GM23338 (cell line): ENCODE measurements around the gene DIAPH3.

Experiments used
- CTCF ChIP-seq, 2 experiments: fragments of 200-600 bp in 1 of 2; sonication (generic) in 1 of 2; conservative IDR thresholded peaks; 2 replicates each; pipeline versions ENCODE4 v1.5.1 to v1.6.1; 2016 to 2017; ENCODE audit warnings: antibody characterized with exemption in 2 of 2, low read depth in 2 of 2, mild to moderate bottlenecking in 2 of 2, moderate library complexity in 1 of 2
- EZH2 ChIP-seq: fragments of 200-600 bp; sonication (generic); IDR thresholded peaks from one replicate; pipeline ENCODE4 v1.8.0; 2017; ENCODE audit warnings: antibody characterized with exemption, mild to moderate bottlenecking, low read depth; ENCODE audit not compliant: unreplicated experiment
- TF ChIP-seq, protein P1 (sequence below): IDR thresholded peaks from one replicate; pipeline ENCODE4 v1.6.1; 2018; ENCODE audit warnings: antibody characterized with exemption; ENCODE audit not compliant: unreplicated experiment

DNA sequence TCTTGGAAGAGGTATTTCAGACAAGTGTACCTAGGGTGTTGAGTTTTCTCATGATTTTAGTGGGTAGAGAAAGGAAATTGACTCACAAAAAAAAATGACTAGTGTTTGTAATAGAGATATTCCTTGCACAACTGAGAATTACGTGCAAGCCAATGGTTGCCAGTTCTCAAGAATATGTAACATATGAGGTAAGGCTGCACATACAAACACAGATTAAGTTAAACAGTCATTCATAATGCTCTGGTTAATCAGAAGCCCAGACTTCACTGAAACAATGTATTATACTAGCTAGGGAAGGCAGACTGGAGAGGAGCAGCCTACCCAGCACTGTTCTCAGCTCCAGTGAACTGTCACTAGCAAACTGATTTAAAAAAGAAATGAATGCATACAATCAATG is 418.3 kb downstream of the DIAPH3 start:
- TF ChIP-seq CTCF (conservative IDR thresholded peaks at IDR 0.05; ENCODE audit: low read depth in 2 of 2), result no peak
- TF ChIP-seq EZH2, result no peak
- TF ChIP-seq, protein P1, sequence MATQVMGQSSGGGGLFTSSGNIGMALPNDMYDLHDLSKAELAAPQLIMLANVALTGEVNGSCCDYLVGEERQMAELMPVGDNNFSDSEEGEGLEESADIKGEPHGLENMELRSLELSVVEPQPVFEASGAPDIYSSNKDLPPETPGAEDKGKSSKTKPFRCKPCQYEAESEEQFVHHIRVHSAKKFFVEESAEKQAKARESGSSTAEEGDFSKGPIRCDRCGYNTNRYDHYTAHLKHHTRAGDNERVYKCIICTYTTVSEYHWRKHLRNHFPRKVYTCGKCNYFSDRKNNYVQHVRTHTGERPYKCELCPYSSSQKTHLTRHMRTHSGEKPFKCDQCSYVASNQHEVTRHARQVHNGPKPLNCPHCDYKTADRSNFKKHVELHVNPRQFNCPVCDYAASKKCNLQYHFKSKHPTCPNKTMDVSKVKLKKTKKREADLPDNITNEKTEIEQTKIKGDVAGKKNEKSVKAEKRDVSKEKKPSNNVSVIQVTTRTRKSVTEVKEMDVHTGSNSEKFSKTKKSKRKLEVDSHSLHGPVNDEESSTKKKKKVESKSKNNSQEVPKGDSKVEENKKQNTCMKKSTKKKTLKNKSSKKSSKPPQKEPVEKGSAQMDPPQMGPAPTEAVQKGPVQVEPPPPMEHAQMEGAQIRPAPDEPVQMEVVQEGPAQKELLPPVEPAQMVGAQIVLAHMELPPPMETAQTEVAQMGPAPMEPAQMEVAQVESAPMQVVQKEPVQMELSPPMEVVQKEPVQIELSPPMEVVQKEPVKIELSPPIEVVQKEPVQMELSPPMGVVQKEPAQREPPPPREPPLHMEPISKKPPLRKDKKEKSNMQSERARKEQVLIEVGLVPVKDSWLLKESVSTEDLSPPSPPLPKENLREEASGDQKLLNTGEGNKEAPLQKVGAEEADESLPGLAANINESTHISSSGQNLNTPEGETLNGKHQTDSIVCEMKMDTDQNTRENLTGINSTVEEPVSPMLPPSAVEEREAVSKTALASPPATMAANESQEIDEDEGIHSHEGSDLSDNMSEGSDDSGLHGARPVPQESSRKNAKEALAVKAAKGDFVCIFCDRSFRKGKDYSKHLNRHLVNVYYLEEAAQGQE, result no peak
